Adipocyte (in vitro differentiated cells): ENCODE data around the gene PNISR.

ENCODE experiments used
- DNase-seq: peaks from one replicate; pipeline ENCODE4 v3.0.0-alpha.2; 2015; ENCODE audit warnings: low read depth
- H3K27me3 ChIP-seq: replicated peaks from 2 replicates; pipeline ENCODE4 v1.7.0; 2013; ENCODE audit warnings: mild to moderate bottlenecking, low read length, moderate library complexity; ENCODE audit not compliant: control insufficient read depth, insufficient read depth
- H3K36me3 ChIP-seq: 2 replicates; pipeline ENCODE4 v1.7.0; 2013; ENCODE audit warnings: low read length, mild to moderate bottlenecking, moderate library complexity; ENCODE audit not compliant: control insufficient read depth, insufficient read depth, severe bottlenecking
- H3K4me1 ChIP-seq: 2 replicates; pipeline ENCODE4 v1.7.0; 2013; ENCODE audit warnings: mild to moderate bottlenecking, low read length, moderate library complexity; ENCODE audit not compliant: control insufficient read depth, insufficient read depth
- H3K4me3 ChIP-seq: 2 replicates; pipeline ENCODE4 v1.7.0; 2013; ENCODE audit warnings: mild to moderate bottlenecking, low read length, moderate library complexity
- H3K9ac ChIP-seq: 2 replicates; pipeline ENCODE4 v1.7.0; 2013; ENCODE audit warnings: mild to moderate bottlenecking, low read length, moderate library complexity
- H3K9me3 ChIP-seq: 2 replicates; pipeline ENCODE4 v1.7.0; 2013; ENCODE audit warnings: mild to moderate bottlenecking, low read length, moderate library complexity; ENCODE audit not compliant: control insufficient read depth

PNISR gene

GRCh38 chr6:99402448-99402847 lies 22.7 kb downstream of the PNISR start:
- no peak overlapping the region for H3K9ac ChIP-seq
- no peak overlapping the region for H3K4me3 ChIP-seq
- H3K36me3 ChIP-seq = peaks cover 98% of the 10 kb centered on the region
- H3K9me3 ChIP-seq = no peaks in the 10 kb centered on the region
- no peak for DNase-seq
- H3K27me3 ChIP-seq = no peaks in the 10 kb centered on the region
- no peaks in the 10 kb centered on the region for H3K4me1 ChIP-seq

GRCh38 chr6:99397287-99397686 lies 27.8 kb downstream of the PNISR start:
- Histone ChIP-seq H3K36me3 (peaks cover 53% of the 10 kb centered on the region), H3K9me3 (no peaks in the 10 kb centered on the region), H3K9ac (no peak overlapping the region), H3K27me3 (no peaks in the 10 kb centered on the region), H3K4me1 (peaks cover 5% of the 10 kb centered on the region), H3K4me3 (no peak overlapping the region)
- DNase-seq = no peak

GRCh38 chr6:99393698-99394531 lies 31.2 kb downstream of the PNISR start, which contains the start of gene COQ3:
Gene COQ3 (minus strand): TSS chr6:99394195. CDS start chr6:99394179, 16 bp downstream.
- DNase-seq = peak; percentile 89

GRCh38 chr6:99393366-99393697 lies 31.8 kb downstream of the PNISR start:
- H3K4me3 ChIP-seq = peak overlapping the region; percentile 88
- H3K36me3 ChIP-seq = peaks cover 15% of the 10 kb centered on the region
- H3K9me3 ChIP-seq = no peaks in the 10 kb centered on the region
- peaks cover 5% of the 10 kb centered on the region for H3K4me1 ChIP-seq
- H3K9ac ChIP-seq = peak overlapping the region; percentile 93
- no peaks in the 10 kb centered on the region for H3K27me3 ChIP-seq
- no peak for DNase-seq

More at GRCh38 chr6:99393698-99394531, 31.2 kb downstream of the PNISR start, which contains the start of gene COQ3:
- Histone ChIP-seq H3K36me3 (peaks cover 21% of the 10 kb centered on the region), H3K4me3 (peak within 1 kb of the TSS; percentile 88), H3K9ac (peak within 1 kb of the TSS; percentile 93), H3K4me1 (peaks cover 5% of the 10 kb centered on the region), H3K27me3 (no peaks in the 10 kb centered on the region), H3K9me3 (no peaks in the 10 kb centered on the region)

GRCh38 chr6:99390896-99391295 lies 34.2 kb downstream of the PNISR start:
- Histone ChIP-seq H3K9me3 (no peaks in the 10 kb centered on the region), H3K4me3 (no peak overlapping the region), H3K27me3 (no peaks in the 10 kb centered on the region), H3K4me1 (peaks cover 5% of the 10 kb centered on the region), H3K9ac (no peak overlapping the region), H3K36me3 (no peaks in the 10 kb centered on the region)
- DNase-seq = no peak

GRCh38 chr6:99384507-99384906 lies 40.6 kb downstream of the PNISR start:
- no peaks in the 10 kb centered on the region for H3K36me3 ChIP-seq
- DNase-seq = no peak
- H3K27me3 ChIP-seq = no peaks in the 10 kb centered on the region
- H3K9me3 ChIP-seq = no peaks in the 10 kb centered on the region
- no peak overlapping the region for H3K4me3 ChIP-seq
- no peak overlapping the region for H3K9ac ChIP-seq
- no peaks in the 10 kb centered on the region for H3K4me1 ChIP-seq

- no peak overlapping the region for H3K4me3 ChIP-seq
- H3K9me3 ChIP-seq = no peaks in the 10 kb centered on the region
- no peak for DNase-seq
- H3K27me3 ChIP-seq = no peaks in the 10 kb centered on the region
- no peak overlapping the region for H3K9ac ChIP-seq
- H3K36me3 ChIP-seq = no peaks in the 10 kb centered on the region
- H3K4me1 ChIP-seq = no peaks in the 10 kb centered on the region
Observed at GRCh38 chr6:99378636-99379035, 46.5 kb downstream of the PNISR start.

- Histone ChIP-seq H3K27me3 (no peaks in the 10 kb centered on the region), H3K4me1 (no peaks in the 10 kb centered on the region), H3K9me3 (no peaks in the 10 kb centered on the region), H3K9ac (no peak overlapping the region), H3K4me3 (no peak overlapping the region), H3K36me3 (no peaks in the 10 kb centered on the region)
- peak; percentile 9 for DNase-seq
Observed at GRCh38 chr6:99369533-99369932, 55.6 kb downstream of the PNISR start.

- no peaks in the 10 kb centered on the region for H3K4me1 ChIP-seq
- no peak overlapping the region for H3K4me3 ChIP-seq
- no peak for DNase-seq
- H3K36me3 ChIP-seq = no peaks in the 10 kb centered on the region
- H3K9me3 ChIP-seq = no peaks in the 10 kb centered on the region
- no peaks in the 10 kb centered on the region for H3K27me3 ChIP-seq
- no peak overlapping the region for H3K9ac ChIP-seq
Observed at GRCh38 chr6:99366852-99367251, 58.3 kb downstream of the PNISR start.

- no peak overlapping the region for H3K4me3 ChIP-seq
- H3K9ac ChIP-seq = no peak overlapping the region
- H3K9me3 ChIP-seq = no peaks in the 10 kb centered on the region
- H3K4me1 ChIP-seq = no peaks in the 10 kb centered on the region
- peaks cover 18% of the 10 kb centered on the region for H3K27me3 ChIP-seq
- H3K36me3 ChIP-seq = no peaks in the 10 kb centered on the region
- DNase-seq = no peak
Observed at GRCh38 chr6:99364026-99364425, 61.1 kb downstream of the PNISR start.

GRCh38 chr6:99362678-99363268 lies 62.3 kb downstream of the PNISR start:
- Histone ChIP-seq H3K4me1 (no peaks in the 10 kb centered on the region), H3K36me3 (no peaks in the 10 kb centered on the region), H3K27me3 (peaks cover 23% of the 10 kb centered on the region), H3K4me3 (no peak overlapping the region), H3K9me3 (no peaks in the 10 kb centered on the region), H3K9ac (no peak overlapping the region)
- no peak for DNase-seq
